HepG2 (cell line): ENCODE results near the gene UXS1. TPM values are rescaled to one million over a fixed set of nuclear protein-coding genes. Genes with fewer than 3 reads are reported as not detected.

Experiments
- CCDC6 ChIP-seq: sonication (generic); formaldehyde crosslinking; IDR thresholded peaks from 2 replicates; pipeline ENCODE4 v1.8.1; 2022; ENCODE audit warnings: mild to moderate bottlenecking, missing genetic modification reagents, moderate library complexity
- GABPB1 ChIP-seq: IDR thresholded peaks from 2 replicates; pipeline ENCODE4 v1.6.1; 2016; ENCODE audit warnings: mild to moderate bottlenecking, missing genetic modification reagents, moderate library complexity, missing compliant biosample characterization
- JUNB ChIP-seq: sonication (generic); formaldehyde crosslinking; IDR thresholded peaks from 2 replicates; pipeline ENCODE4 v1.8.0; 2022; ENCODE audit warnings: missing genetic modification reagents, mild to moderate bottlenecking, borderline replicate concordance
- NR2F6 ChIP-seq, 2 experiments: IDR thresholded peaks; 2 replicates each; pipeline ENCODE4 v1.6.1; 2016; ENCODE audit warnings: antibody characterized with exemption in 1 of 2, mild to moderate bottlenecking in 1 of 2
- POLR2AphosphoS5 ChIP-seq: IDR thresholded peaks from 2 replicates; pipeline ENCODE4 v1.6.1; 2012; ENCODE audit warnings: low read depth, low read length
- SRF ChIP-seq: IDR thresholded peaks from 2 replicates; pipeline ENCODE4 v1.6.1; 2011; ENCODE audit warnings: mild to moderate bottlenecking, low read depth, low read length, moderate library complexity
- TSC22D2 ChIP-seq: sonication (generic); formaldehyde crosslinking; IDR thresholded peaks from 2 replicates; pipeline ENCODE4 v1.5.1; 2020; ENCODE audit warnings: missing genetic modification reagents, mild to moderate bottlenecking, borderline replicate concordance
- ZBTB7A ChIP-seq: sonication (generic); formaldehyde crosslinking; IDR thresholded peaks from 2 replicates; pipeline ENCODE4 v1.8.0; 2022; ENCODE audit warnings: mild to moderate bottlenecking, missing genetic modification reagents
- ZFP90 ChIP-seq: sonication (generic); formaldehyde crosslinking; IDR thresholded peaks from 2 replicates; pipeline ENCODE4 v1.8.0; 2022; ENCODE audit warnings: missing genetic modification reagents, mild to moderate bottlenecking, inconsistent platforms, borderline replicate concordance
- ZMAT3 ChIP-seq: sonication (generic); formaldehyde crosslinking; conservative IDR thresholded peaks from 2 replicates; pipeline ENCODE4 v1.7.0; 2021; ENCODE audit warnings: missing genetic modification reagents
- ZNF274 ChIP-seq: sonication (generic); formaldehyde crosslinking; IDR thresholded peaks from 2 replicates; pipeline ENCODE4 v1.5.1; 2020; ENCODE audit warnings: mild to moderate bottlenecking, missing genetic modification reagents
- ZNF317 ChIP-seq: sonication (generic); formaldehyde crosslinking; IDR thresholded peaks from 2 replicates; pipeline ENCODE4 v1.5.0; 2020; ENCODE audit warnings: mild to moderate bottlenecking, missing genetic modification reagents
- polyA plus RNA-seq, 8 experiments: library from polyadenylated mRNA; depleted of rRNA in 3 of 8; stranded (reverse) in 7 of 8; unstranded in 1 of 8; fragments of >200 nt; fragmentation: Illumina TruSeq in 4 of 8; extraction: Trizol in 4 of 8; gene quantifications; 2 replicates each; pipeline versions ENCODE4 v1.2.1 to v1.2.3, GENCODE V29; 2011 to 2016; ENCODE audit warnings: low read depth in 4 of 8, missing spikeins in 1 of 8, mixed read lengths in 1 of 8; ENCODE audit not compliant: insufficient read depth in 1 of 8
- total RNA-seq, 5 experiments: library from RNA; depleted of rRNA; stranded (reverse); fragments of >200 nt; fragmentation: Illumina TruSeq; extraction: Trizol; gene quantifications; 2 replicates each; pipeline ENCODE4 v1.2.3, GENCODE V29; 2016; ENCODE audit warnings: low read depth in 1 of 5
- TF ChIP-seq, protein P1 (sequence below): sonication (generic); formaldehyde crosslinking; IDR thresholded peaks from 2 replicates; pipeline ENCODE4 v1.9.0; 2022; ENCODE audit warnings: low read depth, missing genetic modification reagents
- TF ChIP-seq, protein P2 (sequence below): sonication (generic); formaldehyde crosslinking; IDR thresholded peaks from 2 replicates; pipeline ENCODE4 v1.9.0; 2021; ENCODE audit warnings: missing genetic modification reagents, mild to moderate bottlenecking, borderline replicate concordance
- TF ChIP-seq, protein P3 (sequence below): sonication (generic); formaldehyde crosslinking; IDR thresholded peaks from 2 replicates; pipeline ENCODE4 v1.8.0; 2022; ENCODE audit warnings: mild to moderate bottlenecking, missing genetic modification reagents; ENCODE audit not compliant: insufficient replicate concordance
- TF ChIP-seq, protein P4 (sequence below): sonication (generic); formaldehyde crosslinking; IDR thresholded peaks from 2 replicates; pipeline ENCODE4 v1.5.0; 2020; ENCODE audit warnings: missing genetic modification reagents
- TF ChIP-seq, protein P5 (sequence below): sonication (generic); formaldehyde crosslinking; IDR thresholded peaks from 2 replicates; pipeline ENCODE4 v1.4.0; 2020; ENCODE audit warnings: missing genetic modification reagents
- TF ChIP-seq, protein P6 (sequence below): sonication (generic); formaldehyde crosslinking; IDR thresholded peaks from 2 replicates; pipeline ENCODE4 v1.5.0; 2020; ENCODE audit warnings: missing genetic modification reagents

Gene UXS1
- total and polyA plus RNA-seq, 2 of the 13 experiments (the other 11 are each of a cell fraction or from before 2014, with no cell fraction given): 53.3 to 110 TPM

DNA sequence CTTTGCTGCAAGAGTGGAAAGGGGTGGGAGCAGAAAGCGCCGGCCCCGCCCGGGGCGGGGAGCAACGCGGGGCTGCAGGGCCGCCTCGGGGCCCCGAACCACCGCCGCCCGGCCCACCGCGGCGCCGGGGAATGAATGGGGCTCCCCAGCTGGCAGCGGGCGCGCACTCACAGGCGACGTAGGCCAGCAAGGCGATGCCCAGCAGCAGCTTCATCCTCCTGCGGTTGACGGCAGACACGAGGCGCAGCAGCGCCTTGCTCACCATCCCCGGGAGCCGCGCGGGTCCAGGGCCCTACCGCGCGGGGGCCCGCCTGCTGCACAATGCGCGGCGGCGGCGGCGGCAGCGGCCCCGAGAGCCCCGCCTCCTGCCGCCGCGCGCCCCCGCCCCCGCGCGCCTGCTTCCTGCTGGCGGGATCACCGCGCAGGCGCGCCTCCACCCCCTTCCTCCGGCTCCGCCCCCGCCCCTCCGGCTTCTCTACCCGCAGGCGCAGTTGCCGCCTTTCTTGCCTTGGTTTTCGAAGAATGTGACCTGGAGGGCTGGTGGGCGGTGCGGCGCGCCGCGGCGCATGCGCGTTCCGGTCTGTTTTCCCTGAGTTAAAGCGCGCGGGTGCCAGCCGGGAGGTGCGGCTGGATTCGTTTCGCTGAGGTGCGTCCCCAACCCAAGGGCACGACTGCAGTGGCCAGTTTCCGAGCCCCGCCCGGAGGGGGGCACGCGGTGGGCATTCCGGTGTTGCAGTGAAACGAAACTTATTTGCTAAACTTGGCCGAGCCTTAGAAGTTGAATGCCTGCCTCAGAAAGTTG lies at the start of gene UXS1 (continued):
- TF ChIP-seq, protein P1, sequence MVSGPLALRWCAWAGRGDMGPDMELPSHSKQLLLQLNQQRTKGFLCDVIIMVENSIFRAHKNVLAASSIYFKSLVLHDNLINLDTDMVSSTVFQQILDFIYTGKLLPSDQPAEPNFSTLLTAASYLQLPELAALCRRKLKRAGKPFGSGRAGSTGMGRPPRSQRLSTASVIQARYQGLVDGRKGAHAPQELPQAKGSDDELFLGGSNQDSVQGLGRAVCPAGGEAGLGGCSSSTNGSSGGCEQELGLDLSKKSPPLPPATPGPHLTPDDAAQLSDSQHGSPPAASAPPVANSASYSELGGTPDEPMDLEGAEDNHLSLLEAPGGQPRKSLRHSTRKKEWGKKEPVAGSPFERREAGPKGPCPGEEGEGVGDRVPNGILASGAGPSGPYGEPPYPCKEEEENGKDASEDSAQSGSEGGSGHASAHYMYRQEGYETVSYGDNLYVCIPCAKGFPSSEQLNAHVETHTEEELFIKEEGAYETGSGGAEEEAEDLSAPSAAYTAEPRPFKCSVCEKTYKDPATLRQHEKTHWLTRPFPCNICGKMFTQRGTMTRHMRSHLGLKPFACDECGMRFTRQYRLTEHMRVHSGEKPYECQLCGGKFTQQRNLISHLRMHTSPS (CRISPR knock-in tag): peak; percentile 90; the same call in 1 of the 2 replicates
- TF ChIP-seq, protein P2, sequence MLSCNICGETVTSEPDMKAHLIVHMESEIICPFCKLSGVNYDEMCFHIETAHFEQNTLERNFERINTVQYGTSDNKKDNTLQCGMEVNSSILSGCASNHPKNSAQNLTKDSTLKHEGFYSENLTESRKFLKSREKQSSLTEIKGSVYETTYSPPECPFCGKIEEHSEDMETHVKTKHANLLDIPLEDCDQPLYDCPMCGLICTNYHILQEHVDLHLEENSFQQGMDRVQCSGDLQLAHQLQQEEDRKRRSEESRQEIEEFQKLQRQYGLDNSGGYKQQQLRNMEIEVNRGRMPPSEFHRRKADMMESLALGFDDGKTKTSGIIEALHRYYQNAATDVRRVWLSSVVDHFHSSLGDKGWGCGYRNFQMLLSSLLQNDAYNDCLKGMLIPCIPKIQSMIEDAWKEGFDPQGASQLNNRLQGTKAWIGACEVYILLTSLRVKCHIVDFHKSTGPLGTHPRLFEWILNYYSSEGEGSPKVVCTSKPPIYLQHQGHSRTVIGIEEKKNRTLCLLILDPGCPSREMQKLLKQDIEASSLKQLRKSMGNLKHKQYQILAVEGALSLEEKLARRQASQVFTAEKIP (CRISPR knock-in tag): no peak
- TF ChIP-seq, protein P3, sequence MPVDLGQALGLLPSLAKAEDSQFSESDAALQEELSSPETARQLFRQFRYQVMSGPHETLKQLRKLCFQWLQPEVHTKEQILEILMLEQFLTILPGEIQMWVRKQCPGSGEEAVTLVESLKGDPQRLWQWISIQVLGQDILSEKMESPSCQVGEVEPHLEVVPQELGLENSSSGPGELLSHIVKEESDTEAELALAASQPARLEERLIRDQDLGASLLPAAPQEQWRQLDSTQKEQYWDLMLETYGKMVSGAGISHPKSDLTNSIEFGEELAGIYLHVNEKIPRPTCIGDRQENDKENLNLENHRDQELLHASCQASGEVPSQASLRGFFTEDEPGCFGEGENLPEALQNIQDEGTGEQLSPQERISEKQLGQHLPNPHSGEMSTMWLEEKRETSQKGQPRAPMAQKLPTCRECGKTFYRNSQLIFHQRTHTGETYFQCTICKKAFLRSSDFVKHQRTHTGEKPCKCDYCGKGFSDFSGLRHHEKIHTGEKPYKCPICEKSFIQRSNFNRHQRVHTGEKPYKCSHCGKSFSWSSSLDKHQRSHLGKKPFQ (CRISPR knock-in tag): peak; percentile 55
- TF ChIP-seq CCDC6 (peak; percentile 46; the same call in 1 of the 2 replicates), ZFP90 (CRISPR knock-in tag) (peak; percentile 47; the same call in 1 of the 2 replicates), NR2F6 (IDR thresholded peaks at IDR 0.05) (no peak), NR2F6 (CRISPR knock-in tag; IDR thresholded peaks at IDR 0.05) (0 out of 2 replicates have a peak, but pooled peaks have one; percentile 33), ZBTB7A (no peak), ZNF317 (0 out of 2 replicates have a peak, but pooled peaks have one; percentile 28), GABPB1 (peak; percentile 72), ZMAT3 (CRISPR knock-in tag) (peak; percentile 55; the same call in 1 of the 2 replicates), JUNB (CRISPR knock-in tag) (no peak), ZNF274 (CRISPR knock-in tag) (peak; percentile 47; the same call in 1 of the 2 replicates), TSC22D2 (no peak), SRF (no peak), POLR2AphosphoS5 (peak; percentile 93)
- TF ChIP-seq, protein P4, sequence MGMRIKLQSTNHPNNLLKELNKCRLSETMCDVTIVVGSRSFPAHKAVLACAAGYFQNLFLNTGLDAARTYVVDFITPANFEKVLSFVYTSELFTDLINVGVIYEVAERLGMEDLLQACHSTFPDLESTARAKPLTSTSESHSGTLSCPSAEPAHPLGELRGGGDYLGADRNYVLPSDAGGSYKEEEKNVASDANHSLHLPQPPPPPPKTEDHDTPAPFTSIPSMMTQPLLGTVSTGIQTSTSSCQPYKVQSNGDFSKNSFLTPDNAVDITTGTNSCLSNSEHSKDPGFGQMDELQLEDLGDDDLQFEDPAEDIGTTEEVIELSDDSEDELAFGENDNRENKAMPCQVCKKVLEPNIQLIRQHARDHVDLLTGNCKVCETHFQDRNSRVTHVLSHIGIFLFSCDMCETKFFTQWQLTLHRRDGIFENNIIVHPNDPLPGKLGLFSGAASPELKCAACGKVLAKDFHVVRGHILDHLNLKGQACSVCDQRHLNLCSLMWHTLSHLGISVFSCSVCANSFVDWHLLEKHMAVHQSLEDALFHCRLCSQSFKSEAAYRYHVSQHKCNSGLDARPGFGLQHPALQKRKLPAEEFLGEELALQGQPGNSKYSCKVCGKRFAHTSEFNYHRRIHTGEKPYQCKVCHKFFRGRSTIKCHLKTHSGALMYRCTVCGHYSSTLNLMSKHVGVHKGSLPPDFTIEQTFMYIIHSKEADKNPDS (CRISPR knock-in tag): 0 out of 2 replicates have a peak, but pooled peaks have one; percentile 37
- TF ChIP-seq, protein P5, sequence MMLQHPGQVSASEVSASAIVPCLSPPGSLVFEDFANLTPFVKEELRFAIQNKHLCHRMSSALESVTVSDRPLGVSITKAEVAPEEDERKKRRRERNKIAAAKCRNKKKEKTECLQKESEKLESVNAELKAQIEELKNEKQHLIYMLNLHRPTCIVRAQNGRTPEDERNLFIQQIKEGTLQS: no peak
- TF ChIP-seq, protein P6, sequence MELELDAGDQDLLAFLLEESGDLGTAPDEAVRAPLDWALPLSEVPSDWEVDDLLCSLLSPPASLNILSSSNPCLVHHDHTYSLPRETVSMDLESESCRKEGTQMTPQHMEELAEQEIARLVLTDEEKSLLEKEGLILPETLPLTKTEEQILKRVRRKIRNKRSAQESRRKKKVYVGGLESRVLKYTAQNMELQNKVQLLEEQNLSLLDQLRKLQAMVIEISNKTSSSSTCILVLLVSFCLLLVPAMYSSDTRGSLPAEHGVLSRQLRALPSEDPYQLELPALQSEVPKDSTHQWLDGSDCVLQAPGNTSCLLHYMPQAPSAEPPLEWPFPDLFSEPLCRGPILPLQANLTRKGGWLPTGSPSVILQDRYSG (CRISPR knock-in tag): 0 out of 2 replicates have a peak, but pooled peaks have one; percentile 40
